Omental fat pad (tissue), 4 donors: Measurements from ENCODE around the gene EPC2. TPM values are rescaled to one million over a fixed set of nuclear protein-coding genes. Genes with fewer than 3 reads are reported as not detected.

Experiments
- ATAC-seq: fragments of 150-250 bp; one replicate; pipeline ENCODE4 v1.9.1; 2016; ENCODE audit warnings: mild to moderate bottlenecking, moderate library complexity; ENCODE audit not compliant: low FRiP score
- DNase-seq: peaks from one replicate; pipeline ENCODE4 v3.0.0-alpha.2; 2019; ENCODE audit warnings: low spot score
- total RNA-seq, 4 donors: library from RNA; depleted of rRNA; stranded (reverse); fragments of >200 nt; gene quantifications; one replicate each; pipeline ENCODE4 v1.1.0, GENCODE V29; 2016
- TF ChIP-seq, protein P1 (sequence below), 3 donors: fragments of 450-650 bp; IDR thresholded peaks; one replicate each; pipeline ENCODE4 v1.5.1; 2016 to 2017; ENCODE audit warnings: antibody characterized with exemption in 3 of 3, mild to moderate bottlenecking in 3 of 3, moderate library complexity in 2 of 3

The EPC2 gene
- total RNA-seq, 4 donors from 2014 or later, result 23.2 to 36.9 (median 28.7) TPM

DNA sequence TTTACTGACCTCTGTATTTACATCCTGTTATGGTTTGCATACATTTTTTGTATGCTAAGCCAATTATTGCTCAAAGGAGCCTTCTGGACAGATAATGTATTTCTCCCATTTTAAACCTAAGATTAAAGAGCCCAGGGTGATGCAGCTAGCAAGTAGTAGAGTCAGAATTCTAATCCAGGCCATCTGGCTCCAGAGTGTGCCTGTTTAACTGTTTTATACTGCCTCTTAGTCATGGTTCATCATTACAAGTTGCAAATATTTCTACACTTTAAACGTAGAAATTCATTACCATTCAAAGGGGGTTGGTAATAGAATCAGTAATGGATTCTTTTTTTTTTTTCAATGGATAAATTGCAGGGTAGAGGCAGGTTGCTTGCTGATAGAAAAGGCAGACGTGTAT, 52.4 kb downstream of the EPC2 start:
- TF ChIP-seq, protein P1, sequence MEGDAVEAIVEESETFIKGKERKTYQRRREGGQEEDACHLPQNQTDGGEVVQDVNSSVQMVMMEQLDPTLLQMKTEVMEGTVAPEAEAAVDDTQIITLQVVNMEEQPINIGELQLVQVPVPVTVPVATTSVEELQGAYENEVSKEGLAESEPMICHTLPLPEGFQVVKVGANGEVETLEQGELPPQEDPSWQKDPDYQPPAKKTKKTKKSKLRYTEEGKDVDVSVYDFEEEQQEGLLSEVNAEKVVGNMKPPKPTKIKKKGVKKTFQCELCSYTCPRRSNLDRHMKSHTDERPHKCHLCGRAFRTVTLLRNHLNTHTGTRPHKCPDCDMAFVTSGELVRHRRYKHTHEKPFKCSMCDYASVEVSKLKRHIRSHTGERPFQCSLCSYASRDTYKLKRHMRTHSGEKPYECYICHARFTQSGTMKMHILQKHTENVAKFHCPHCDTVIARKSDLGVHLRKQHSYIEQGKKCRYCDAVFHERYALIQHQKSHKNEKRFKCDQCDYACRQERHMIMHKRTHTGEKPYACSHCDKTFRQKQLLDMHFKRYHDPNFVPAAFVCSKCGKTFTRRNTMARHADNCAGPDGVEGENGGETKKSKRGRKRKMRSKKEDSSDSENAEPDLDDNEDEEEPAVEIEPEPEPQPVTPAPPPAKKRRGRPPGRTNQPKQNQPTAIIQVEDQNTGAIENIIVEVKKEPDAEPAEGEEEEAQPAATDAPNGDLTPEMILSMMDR (IDR thresholded peaks at IDR 0.05), result no peak
- ATAC-seq (no peak), DNase-seq (no peak)

GRCh38 chr2:148699830-148700229, 55.3 kb downstream of the EPC2 start:
- ATAC-seq, result no peak
- no peak for DNase-seq
- TF ChIP-seq, protein P1 (IDR thresholded peaks at IDR 0.05), result no peak

GRCh38 chr2:148701039-148701438, 56.5 kb downstream of the EPC2 start:
- TF ChIP-seq, protein P1 (IDR thresholded peaks at IDR 0.05), result no peak
- DNase-seq (no peak), ATAC-seq (no peak)

GRCh38 chr2:148701877-148702276, 57.3 kb downstream of the EPC2 start:
- TF ChIP-seq, protein P1 (IDR thresholded peaks at IDR 0.05), result no peak
- ATAC-seq (no peak), DNase-seq (no peak)

- ATAC-seq (no peak), DNase-seq (no peak)
- TF ChIP-seq, protein P1 (IDR thresholded peaks at IDR 0.05), result no peak
These were observed 57.9 kb downstream of the EPC2 start for GRCh38 chr2:148702475-148702874.

DNA sequence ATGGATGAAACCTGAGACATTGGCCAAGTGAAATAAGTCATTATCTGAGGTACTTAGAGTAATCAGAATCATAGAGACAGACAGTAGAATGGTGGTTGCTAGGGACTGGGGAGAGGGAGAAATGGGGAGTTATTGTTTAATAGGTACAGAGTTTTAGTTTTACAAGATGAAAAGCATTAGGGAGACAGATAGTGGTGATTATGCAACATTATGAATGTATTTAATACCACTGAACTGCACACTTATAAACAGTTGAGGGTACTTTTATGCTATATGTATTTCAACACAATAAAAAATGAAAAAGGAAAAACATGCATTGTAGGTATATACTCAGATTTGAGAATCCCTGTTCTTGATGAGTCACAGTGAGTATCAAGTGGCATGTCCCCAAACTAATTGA, 59.7 kb downstream of the EPC2 start:
- TF ChIP-seq, protein P1 (IDR thresholded peaks at IDR 0.05), result no peak
- DNase-seq, result no peak
- ATAC-seq, result no peak

- ATAC-seq (no peak), DNase-seq (no peak)
- TF ChIP-seq, protein P1 (IDR thresholded peaks at IDR 0.05), result no peak
These were observed 71.9 kb downstream of the EPC2 start for GRCh38 chr2:148716378-148716920.
